ENCODE data around the gene SYCE1.

DNA sequence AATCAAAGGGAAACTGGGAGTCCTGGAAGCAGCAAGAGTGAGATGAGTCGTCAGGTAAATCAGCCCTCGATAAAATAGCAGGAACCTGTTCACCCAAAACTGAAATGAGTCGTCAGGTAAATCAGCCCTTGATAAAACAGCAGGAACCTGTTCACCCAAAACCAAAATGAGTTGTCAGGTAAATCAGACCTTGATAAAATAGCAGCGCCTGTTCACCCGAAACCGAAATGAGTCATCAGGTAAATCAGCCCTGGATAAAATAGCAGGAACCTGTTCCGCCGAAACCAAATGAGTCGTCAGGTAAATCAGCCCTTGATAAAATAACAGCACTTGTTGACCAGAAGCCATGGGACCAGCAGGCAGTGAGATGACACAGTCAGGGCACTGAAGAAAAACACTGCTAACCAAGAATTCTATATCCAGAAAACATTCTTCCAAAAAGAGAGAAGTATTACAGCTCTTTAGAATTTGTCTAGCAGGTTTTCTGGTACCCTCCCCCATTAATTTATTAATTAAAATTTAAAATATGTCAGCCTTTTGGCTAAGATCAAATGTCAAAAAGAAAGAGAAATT is 41.7 kb downstream of the SYCE1 start:
- TF ChIP-seq, protein P1, sequence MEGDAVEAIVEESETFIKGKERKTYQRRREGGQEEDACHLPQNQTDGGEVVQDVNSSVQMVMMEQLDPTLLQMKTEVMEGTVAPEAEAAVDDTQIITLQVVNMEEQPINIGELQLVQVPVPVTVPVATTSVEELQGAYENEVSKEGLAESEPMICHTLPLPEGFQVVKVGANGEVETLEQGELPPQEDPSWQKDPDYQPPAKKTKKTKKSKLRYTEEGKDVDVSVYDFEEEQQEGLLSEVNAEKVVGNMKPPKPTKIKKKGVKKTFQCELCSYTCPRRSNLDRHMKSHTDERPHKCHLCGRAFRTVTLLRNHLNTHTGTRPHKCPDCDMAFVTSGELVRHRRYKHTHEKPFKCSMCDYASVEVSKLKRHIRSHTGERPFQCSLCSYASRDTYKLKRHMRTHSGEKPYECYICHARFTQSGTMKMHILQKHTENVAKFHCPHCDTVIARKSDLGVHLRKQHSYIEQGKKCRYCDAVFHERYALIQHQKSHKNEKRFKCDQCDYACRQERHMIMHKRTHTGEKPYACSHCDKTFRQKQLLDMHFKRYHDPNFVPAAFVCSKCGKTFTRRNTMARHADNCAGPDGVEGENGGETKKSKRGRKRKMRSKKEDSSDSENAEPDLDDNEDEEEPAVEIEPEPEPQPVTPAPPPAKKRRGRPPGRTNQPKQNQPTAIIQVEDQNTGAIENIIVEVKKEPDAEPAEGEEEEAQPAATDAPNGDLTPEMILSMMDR (IDR thresholded peaks at IDR 0.05), result no peak
- TF ChIP-seq POLR2A (IDR thresholded peaks at IDR 0.05), result no peak
